H1 (cell line): ENCODE results near the gene SLC46A3. TPM values are rescaled to one million over a fixed set of nuclear protein-coding genes. Genes with fewer than 3 reads are reported as not detected.

Experiments
- RXRA ChIP-seq: IDR thresholded peaks from 2 replicates; pipeline ENCODE4 v1.6.1; 2011; ENCODE audit warnings: low read depth, mild to moderate bottlenecking, low read length, moderate library complexity; ENCODE audit not compliant: insufficient read depth
- polyA plus RNA-seq, 7 experiments: library from polyadenylated mRNA; depleted of rRNA in 3 of 7; stranded (reverse) in 5 of 7; unstranded in 2 of 7; fragments of >200 nt in 5 of 7; fragments of 200-250 nt in 2 of 7; gene quantifications; 1 replicate in 5 of 7; 2 replicates in 1 of 7; 4 replicates in 1 of 7; pipeline versions ENCODE4 v1.2.1 to v1.2.3, GENCODE V29; 2011 to 2013; ENCODE audit warnings: missing spikeins in 2 of 7, mixed read lengths in 2 of 7
- total RNA-seq: library from RNA; stranded (reverse); fragmentation: NEBNext Ultra II Directional; extraction: Animal tissue kit (Norgen Biotek cat#: 25700); gene quantifications from 2 replicates; pipeline ENCODE4 v1.2.1, GENCODE V29; 2021
- TF ChIP-seq, protein P1 (sequence below): fragments of 300-600 bp; sonication (generic); IDR thresholded peaks from 2 replicates; pipeline ENCODE4 v1.7.1; 2012; ENCODE audit warnings: low read length, moderate library complexity, mild to moderate bottlenecking, inconsistent platforms; ENCODE audit not compliant: insufficient replicate concordance

The SLC46A3 gene
- total and polyA plus RNA-seq, 2 of the 8 experiments (the other 6 are each of a cell fraction or from before 2014, with no cell fraction given) = 0.39 to 0.67 TPM

DNA sequence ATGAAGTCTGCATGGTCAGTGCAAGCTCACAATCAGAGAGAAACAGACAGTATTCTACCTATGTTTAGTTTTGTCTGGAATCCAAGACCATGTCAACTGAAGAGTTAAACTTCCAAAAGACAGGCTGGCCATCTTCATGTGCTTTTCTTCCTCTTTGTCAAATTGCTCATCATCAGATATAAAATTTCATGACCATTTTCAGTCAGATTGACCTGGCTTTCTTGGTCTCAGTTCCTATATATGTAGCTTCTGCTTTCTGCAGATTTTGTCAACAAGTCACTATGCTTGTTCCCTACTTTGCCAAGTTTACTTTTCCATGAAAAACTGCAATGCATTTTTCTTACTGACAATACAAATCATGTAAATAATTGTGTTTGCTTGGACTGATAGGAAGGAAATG, 13.9 kb downstream of the SLC46A3 start (continued):
- TF ChIP-seq, protein P1, sequence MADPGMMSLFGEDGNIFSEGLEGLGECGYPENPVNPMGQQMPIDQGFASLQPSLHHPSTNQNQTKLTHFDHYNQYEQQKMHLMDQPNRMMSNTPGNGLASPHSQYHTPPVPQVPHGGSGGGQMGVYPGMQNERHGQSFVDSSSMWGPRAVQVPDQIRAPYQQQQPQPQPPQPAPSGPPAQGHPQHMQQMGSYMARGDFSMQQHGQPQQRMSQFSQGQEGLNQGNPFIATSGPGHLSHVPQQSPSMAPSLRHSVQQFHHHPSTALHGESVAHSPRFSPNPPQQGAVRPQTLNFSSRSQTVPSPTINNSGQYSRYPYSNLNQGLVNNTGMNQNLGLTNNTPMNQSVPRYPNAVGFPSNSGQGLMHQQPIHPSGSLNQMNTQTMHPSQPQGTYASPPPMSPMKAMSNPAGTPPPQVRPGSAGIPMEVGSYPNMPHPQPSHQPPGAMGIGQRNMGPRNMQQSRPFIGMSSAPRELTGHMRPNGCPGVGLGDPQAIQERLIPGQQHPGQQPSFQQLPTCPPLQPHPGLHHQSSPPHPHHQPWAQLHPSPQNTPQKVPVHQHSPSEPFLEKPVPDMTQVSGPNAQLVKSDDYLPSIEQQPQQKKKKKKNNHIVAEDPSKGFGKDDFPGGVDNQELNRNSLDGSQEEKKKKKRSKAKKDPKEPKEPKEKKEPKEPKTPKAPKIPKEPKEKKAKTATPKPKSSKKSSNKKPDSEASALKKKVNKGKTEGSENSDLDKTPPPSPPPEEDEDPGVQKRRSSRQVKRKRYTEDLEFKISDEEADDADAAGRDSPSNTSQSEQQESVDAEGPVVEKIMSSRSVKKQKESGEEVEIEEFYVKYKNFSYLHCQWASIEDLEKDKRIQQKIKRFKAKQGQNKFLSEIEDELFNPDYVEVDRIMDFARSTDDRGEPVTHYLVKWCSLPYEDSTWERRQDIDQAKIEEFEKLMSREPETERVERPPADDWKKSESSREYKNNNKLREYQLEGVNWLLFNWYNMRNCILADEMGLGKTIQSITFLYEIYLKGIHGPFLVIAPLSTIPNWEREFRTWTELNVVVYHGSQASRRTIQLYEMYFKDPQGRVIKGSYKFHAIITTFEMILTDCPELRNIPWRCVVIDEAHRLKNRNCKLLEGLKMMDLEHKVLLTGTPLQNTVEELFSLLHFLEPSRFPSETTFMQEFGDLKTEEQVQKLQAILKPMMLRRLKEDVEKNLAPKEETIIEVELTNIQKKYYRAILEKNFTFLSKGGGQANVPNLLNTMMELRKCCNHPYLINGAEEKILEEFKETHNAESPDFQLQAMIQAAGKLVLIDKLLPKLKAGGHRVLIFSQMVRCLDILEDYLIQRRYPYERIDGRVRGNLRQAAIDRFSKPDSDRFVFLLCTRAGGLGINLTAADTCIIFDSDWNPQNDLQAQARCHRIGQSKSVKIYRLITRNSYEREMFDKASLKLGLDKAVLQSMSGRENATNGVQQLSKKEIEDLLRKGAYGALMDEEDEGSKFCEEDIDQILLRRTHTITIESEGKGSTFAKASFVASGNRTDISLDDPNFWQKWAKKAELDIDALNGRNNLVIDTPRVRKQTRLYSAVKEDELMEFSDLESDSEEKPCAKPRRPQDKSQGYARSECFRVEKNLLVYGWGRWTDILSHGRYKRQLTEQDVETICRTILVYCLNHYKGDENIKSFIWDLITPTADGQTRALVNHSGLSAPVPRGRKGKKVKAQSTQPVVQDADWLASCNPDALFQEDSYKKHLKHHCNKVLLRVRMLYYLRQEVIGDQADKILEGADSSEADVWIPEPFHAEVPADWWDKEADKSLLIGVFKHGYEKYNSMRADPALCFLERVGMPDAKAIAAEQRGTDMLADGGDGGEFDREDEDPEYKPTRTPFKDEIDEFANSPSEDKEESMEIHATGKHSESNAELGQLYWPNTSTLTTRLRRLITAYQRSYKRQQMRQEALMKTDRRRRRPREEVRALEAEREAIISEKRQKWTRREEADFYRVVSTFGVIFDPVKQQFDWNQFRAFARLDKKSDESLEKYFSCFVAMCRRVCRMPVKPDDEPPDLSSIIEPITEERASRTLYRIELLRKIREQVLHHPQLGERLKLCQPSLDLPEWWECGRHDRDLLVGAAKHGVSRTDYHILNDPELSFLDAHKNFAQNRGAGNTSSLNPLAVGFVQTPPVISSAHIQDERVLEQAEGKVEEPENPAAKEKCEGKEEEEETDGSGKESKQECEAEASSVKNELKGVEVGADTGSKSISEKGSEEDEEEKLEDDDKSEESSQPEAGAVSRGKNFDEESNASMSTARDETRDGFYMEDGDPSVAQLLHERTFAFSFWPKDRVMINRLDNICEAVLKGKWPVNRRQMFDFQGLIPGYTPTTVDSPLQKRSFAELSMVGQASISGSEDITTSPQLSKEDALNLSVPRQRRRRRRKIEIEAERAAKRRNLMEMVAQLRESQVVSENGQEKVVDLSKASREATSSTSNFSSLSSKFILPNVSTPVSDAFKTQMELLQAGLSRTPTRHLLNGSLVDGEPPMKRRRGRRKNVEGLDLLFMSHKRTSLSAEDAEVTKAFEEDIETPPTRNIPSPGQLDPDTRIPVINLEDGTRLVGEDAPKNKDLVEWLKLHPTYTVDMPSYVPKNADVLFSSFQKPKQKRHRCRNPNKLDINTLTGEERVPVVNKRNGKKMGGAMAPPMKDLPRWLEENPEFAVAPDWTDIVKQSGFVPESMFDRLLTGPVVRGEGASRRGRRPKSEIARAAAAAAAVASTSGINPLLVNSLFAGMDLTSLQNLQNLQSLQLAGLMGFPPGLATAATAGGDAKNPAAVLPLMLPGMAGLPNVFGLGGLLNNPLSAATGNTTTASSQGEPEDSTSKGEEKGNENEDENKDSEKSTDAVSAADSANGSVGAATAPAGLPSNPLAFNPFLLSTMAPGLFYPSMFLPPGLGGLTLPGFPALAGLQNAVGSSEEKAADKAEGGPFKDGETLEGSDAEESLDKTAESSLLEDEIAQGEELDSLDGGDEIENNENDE = no peak
- no peak for TF ChIP-seq RXRA
